SIG-M5 treated with dmso at 0.1 percent for 504 hours (cell line): ENCODE measurements around the gene ARHGAP31.
"Not testable (repeated sequence)": the region's sequence is repeated elsewhere in the genome, so short reads cannot be mapped to it uniquely, and the experiment has no call there.

Experiments
- DNase-seq: peaks from one replicate; lab custom pipeline; 2025; ENCODE audit not compliant: unreplicated experiment; lab: John Stamatoyannopoulos, UW

The ARHGAP31 gene

DNA sequence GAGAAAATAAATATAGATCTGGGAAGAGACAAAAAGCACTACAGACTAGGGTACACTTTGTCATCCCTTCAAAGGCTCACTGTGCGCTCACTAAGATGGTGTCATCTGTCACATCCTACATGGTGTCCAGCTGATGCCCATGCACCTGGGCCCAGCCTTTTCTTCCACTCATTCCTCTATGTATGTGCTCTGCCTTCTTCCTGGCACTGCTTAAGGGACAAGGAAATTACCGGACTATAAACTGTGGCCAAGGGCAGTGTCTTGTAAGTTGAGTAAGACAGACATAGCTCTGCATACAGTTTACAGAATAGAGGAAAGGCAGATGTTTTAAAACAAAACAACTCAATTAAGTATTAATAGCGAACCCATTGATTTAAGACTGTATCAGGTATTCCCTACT lies 52.9 kb downstream of the ARHGAP31 start:
- DNase-seq = no peak

DNA sequence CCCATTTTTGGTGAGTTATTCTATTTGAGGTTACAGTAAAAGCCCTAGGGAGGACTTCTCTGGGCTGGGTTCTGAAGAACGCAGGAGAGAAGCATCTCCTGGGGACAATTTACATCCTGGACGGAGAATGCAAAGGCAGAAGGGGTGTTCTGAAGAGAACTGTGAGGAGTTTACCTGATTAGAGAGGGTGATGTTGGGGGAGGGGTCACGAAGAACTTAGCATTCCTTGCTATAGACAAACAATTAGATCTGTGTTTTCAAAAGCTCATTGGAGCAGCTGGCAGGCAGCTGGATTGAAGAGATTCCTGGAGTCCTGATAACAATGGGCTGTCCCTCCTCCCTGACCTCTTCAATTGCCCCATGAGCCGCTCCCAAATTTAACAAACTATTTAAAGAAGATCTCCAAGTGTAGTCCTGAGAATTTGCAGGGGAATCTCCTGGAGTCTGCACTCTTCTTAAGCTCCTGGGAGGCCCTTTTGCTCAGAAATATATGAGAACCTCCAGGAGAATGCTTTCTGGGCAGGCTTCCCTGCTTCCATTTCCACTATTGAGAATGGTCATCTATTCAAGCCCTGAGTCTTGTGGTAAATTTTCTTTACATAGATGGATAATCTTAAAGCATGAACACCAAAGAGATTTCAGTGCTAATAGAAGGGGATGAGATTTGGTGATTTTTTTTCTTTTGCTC lies 55.3 kb downstream of the ARHGAP31 start:
- DNase-seq = no peak

- no peak for DNase-seq
Measured at GRCh38 chr3:119350114-119350513, 55.9 kb downstream of the ARHGAP31 start.

DNA sequence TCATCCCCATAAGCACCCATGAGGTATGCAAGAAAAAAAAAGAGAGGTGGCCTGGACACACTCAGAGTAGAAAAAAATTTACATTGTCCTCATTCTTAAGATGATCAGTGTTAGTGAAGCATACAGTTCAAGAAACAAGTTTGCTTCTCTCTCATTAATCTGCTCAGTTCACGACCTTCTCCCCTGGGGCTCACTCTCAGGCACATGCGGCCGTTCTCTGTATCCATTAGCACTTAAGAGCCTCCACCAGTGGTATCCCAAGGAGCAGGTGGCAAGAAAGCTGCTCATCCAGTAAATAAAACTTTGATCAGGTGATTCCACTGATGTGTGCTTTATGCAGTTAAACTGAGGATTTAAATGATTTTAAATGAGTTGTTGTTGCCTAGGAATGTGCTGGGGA lies 57.4 kb downstream of the ARHGAP31 start:
- no peak for DNase-seq

GRCh38 chr3:119352034-119352609 lies 57.9 kb downstream of the ARHGAP31 start:
- DNase-seq = peak; percentile 95

DNA sequence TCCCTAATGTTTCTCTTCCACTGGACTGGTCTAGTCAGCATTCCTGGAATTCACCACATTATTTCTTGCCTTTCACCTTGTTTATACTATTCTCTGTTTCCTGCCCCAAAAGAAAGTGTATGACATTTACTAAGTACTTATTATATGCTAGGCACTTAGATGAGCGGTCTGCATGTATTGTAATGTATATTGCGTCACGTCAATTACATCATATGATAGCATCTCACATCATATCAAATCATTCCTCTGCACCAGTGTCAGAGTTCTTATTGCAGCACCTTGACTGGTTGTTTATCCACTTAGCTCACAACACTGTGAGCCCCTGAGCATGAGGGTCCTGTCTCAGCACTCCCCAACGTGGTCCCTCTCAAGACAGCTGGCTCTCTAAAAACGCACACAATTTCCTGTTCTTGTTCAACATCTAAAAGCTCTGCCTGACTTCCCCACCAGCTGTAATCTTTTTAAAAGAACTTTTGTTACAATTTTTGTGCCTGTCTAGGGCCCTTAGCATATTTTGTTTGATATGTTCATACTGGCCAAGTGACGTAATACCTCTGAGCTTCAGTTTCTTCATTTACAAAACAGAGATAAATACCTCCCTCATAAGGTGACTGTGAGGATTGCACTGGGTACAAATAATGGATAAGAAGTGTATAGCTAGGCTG lies 58.8 kb downstream of the ARHGAP31 start:
- peak; percentile 75 for DNase-seq

- not testable (repeated sequence) for DNase-seq
Measured at GRCh38 chr3:119355608-119356007, 61.4 kb downstream of the ARHGAP31 start.

DNA sequence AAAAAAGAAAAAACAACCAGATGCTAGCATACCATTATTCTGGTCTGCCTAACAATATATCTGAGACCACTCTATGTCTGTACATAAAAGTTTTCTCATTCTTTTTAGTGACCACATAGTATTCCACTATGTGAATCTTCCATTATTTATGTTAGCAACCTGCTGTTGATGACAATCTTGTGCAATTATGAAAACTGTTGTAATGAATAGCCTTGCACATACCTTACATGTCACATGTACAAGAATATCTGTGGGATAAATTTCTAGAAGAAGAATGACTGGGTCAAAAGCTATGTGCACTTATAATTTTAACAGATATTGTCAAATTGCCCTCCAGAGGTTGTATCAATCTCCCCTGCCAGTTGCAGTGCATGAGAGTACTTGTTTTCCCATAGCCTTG lies 62.5 kb downstream of the ARHGAP31 start:
- no peak for DNase-seq

DNA sequence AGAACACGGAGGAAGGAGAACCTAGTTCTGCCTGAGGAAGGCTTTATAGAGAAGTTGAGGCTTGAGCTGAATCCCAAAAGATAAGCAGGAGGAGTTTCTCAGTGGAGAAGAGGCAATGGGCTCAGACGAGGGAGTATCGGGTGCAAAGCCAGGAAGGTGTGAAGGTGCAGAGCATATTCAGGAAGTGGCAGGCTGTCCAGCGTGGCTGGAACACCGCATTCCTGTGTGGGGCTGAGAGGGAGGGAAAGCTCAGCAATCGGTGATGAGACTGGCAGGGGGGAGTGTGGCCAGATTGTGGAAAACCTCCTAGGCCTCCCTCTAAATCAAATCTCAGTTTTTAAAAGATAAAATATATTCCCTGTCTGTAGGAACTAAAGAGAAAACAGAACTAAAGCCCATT lies 63.0 kb downstream of the ARHGAP31 start:
- DNase-seq = no peak

GRCh38 chr3:119359476-119360326 lies 65.5 kb downstream of the ARHGAP31 start:
- peak; percentile 7 for DNase-seq

GRCh38 chr3:119360736-119361462 lies 66.7 kb downstream of the ARHGAP31 start:
- no peak for DNase-seq

DNA sequence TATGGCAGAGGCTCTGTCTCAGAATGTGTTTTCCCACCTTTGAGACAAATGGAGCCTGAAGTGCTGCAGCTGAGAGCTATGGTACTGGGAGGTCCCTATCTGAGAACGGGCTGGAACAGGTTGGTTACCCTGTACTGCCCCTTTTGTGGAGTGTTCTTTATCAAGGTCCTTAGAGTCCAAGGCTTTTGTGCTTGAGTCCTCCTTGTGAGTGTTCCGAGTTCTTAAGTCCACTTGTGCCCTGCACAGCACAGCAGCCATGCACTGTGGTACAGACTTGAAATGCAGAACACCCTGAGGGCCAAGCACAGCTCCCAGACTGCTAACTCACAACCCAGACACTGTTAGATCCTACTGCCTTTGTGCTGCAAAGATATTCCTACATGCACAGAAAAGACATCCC lies 67.8 kb downstream of the ARHGAP31 start:
- no peak for DNase-seq

DNA sequence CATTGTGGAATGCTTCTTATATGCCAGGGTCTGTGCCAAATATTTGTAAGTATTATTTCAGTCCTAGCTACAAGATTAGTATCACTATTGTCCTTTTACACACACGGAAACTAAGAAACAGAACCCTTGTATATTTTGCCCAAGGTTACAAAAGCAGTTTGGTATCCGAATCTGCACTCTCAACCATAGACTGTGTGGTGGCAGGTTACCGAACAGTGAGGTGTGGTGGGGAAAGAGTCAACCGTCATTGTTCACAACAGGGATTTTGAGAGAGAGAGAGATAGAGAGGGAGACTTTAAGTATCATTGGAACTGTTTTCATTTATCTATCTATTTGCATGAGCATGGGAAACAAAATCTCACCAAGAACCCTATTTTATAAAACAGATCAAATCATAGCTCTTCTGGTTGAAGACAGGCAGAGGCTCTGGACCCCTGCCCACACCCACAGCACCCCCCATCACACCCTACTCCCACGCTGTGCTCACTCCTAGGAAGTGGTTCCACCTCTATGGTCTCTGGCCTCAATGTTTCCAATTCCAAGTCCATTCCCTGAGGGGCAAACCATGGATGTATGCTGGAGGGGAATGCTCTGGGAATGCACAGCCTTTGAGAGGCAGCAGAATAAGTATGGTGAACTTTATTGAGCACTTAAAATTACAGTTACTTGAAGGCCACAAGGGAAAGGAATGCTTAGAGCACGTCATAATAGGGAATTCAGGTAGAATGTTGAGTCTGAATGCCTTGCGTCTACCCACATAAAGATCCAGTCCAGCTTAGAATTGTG lies 69.0 kb downstream of the ARHGAP31 start:
- no peak for DNase-seq

- no peak for DNase-seq
Measured at GRCh38 chr3:119364401-119364800, 70.2 kb downstream of the ARHGAP31 start.

DNA sequence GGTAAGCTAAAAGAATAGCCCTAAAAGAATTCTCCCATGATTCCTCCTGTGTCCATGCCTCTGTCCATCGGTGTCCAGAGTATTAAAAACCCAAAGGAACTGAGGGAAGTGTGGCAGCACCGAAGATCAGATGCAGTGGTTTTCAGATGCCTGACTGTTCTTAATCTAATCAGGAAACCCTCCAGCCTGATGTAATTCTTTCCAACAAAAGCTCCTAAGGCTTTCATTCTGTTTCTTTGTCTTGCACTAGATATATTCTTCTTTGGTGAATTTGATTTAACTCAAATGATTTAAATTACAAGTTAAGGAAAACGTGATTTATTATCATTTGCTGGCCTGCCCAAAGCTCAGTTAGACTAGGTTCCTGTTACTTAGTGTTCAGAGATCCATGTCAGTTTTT lies 71.2 kb downstream of the ARHGAP31 start:
- DNase-seq = no peak

- no peak for DNase-seq
Measured at GRCh38 chr3:119367000-119367399, 72.8 kb downstream of the ARHGAP31 start.

DNA sequence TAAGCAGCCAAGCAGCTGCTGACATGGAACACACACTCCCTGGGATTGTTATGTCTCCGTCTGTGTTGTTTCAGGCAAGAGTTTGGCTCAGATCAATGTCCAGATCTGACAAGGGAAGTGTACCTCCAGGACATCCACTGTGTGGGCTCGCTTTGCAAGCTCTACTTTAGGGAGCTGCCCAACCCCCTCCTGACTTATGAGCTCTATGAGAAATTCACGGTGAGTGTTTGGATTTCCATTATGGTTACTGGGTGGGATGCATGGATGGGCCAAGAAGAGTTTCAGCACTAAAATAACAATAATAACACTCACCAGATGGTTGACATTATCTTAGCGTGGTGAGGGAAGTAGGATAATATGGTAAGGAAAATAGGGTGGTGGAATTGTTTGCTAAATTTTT lies 74.1 kb downstream of the ARHGAP31 start:
- no peak for DNase-seq

DNA sequence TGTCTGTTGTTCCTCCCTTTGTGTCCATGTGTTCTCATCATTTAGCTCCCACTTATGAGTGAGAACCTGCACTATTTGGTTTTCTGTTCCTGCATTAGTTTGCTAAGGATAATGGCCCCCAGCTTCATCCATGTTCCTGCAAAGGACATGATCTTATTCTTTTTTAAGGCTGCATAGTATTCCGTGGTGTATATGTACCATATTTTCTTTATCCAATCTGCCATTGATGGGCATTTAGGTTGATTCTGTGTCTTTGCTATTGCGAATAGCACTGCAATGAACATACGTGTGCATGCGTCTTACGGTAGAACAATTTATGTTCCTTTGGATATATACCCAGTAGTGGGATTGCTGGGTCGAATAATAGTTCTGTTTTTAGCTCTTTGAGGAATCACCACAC lies 77.6 kb downstream of the ARHGAP31 start:
- not testable (repeated sequence) for DNase-seq

DNA sequence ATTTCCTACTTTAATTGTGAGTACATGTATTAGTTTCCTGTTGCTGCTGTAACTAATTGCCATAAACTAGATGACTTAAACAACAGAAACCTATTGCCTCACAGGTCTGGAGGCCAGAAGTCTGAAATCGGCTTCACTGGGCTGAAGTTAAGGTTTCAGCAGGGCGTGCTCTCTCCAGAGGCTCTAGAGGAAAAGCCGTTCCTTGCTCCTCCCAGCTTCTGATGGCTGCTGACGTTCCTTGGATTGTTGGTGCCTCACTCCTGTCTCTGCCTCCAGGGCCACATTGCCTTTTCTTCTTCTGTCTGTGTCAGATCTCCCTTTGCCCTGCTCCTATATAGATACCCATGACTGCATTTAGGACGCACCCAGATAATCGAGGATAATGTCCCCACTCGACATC lies 80.9 kb downstream of the ARHGAP31 start:
- DNase-seq = no peak

DNA sequence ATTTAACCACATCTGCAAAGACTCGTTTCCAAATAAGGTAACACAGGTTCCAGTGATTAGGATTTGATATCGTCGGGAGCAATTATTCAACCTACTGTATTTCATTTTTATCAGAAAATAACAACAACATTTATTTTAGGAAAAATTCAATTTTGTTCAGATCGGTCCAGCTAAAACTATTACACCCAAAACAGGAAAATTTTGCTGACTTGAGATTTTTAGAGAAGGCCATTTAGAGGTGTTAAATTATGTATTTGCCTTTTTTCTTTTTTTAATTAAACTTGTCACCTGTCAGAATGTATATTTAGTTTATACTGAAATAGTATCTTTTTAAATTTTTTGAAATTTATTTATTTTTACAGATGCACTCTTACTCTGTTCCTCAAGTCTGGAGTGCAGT lies 81.3 kb downstream of the ARHGAP31 start:
- no peak for DNase-seq
